Measurements from ENCODE around the gene ANKRD22. TPM values are rescaled to one million over a fixed set of nuclear protein-coding genes. Genes with fewer than 3 reads are reported as not detected.
A peak's percentile ranks its signal among the peaks of the same experiment; 100 is the strongest.

The ANKRD22 gene
- total RNA-seq: under 1 TPM in 1 of 4 donors, not detected in 3; 0.63 TPM

GRCh38 chr10:88851706-88852105 is at the start of gene ANKRD22:
ANKRD22 (minus strand) TSS chr10:88851844; CDS start chr10:88851607, 237 bp downstream.
- DNase-seq (ENCODE audit: low spot score) (no peak), ATAC-seq (ENCODE audit: low FRiP score) (peak; percentile 62)
- no peak for TF ChIP-seq CTCF (IDR thresholded peaks at IDR 0.05)

DNA sequence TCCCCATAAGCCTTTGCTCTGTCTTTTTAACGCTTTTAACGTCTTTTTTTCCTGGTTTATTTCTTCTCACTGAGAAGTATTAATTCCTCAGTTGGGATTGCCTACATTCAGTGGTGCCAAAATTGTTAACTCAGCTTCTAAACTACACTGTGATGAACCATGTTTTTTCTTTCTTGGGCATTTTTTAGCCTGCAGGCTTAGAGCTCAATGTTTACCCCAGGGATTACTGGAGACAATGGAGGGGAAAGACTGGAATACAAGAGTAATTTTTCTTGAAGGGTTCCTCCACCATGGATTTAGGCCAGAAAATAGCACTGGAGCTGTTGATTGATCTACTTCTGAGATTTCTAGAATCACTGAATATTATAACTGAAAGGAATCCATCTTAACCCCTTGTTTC is 48.2 kb upstream of the ANKRD22 start:
- TF ChIP-seq CTCF (IDR thresholded peaks at IDR 0.05): no peak
- DNase-seq (ENCODE audit: low spot score) (no peak), ATAC-seq (ENCODE audit: low FRiP score) (no peak)

DNA sequence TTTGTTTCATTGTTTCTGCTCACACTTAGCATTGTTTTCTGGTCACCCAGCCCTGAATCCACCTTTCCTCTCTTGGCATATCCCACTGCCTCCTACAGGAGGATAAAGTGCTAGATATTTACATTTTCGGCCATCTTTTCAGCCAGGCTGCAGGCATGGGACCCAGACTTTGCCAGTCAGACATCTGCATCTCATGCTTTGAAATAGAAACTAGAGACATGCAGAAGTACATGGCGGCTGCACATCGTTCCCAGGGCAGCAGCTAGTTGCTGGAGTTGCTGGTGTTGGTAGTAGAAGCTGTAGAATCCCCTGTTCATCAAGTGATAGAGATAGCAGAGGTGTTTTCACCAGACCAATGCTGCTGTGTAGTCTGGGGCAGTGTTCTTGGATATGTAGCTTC is 47.1 kb upstream of the ANKRD22 start:
- no peak for TF ChIP-seq CTCF (IDR thresholded peaks at IDR 0.05)
- DNase-seq (ENCODE audit: low spot score) (no peak), ATAC-seq (ENCODE audit: low FRiP score) (no peak)

GRCh38 chr10:88896994-88897853 is 45.6 kb upstream of the ANKRD22 start:
- no peak for TF ChIP-seq CTCF (IDR thresholded peaks at IDR 0.05)
- DNase-seq (ENCODE audit: low spot score): no peak
- ATAC-seq (ENCODE audit: low FRiP score): no peak

DNA sequence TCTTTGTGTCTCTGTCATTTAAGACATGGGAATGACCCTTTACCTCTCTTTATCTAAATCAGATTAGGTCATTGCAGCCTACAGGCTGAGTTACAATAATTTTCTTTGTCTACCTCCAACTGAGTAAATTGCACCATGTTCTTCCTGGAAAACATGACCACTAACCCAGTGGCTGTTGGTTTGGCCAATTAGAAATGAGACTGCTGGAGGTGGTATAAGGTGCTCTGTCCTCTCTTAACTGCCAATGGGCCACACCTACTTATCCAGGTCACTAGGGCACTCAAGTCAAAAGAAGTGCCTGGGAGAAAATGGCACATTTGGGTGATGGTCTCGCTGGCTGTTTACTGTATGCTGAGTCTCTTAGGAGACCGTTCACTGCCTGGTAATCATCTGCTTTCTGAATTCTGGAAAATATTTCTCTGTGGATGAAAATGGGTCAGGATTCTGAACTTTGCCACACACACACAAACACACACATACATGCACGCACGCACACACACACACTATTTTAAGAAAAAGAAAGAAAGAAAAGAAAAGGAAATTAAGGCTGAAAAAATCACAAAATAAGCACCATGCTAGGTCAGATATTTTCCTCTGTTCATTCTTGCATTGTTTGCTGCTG is 44.8 kb upstream of the ANKRD22 start:
- TF ChIP-seq CTCF (IDR thresholded peaks at IDR 0.05): no peak
- ATAC-seq (ENCODE audit: low FRiP score): no peak

DNA sequence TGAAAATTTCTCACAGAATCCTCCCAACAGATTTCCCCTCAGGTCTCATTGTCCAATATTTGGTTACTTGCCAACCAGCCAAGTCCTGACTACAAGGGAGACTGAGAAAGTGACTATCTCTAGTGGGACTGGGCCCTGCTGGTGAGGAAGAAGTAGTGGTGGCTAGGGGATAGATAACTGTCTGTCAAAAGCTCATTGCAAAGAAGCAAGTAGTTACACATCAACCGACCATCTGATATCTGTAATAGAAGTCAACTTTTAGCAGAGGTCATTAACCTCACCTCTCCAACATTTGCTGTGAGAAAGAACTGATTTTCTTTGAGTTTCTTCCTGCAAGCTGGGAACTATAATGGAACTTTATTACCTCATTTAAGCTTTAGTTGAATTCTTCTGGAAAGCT is 43.6 kb upstream of the ANKRD22 start:
- no peak for TF ChIP-seq CTCF (IDR thresholded peaks at IDR 0.05)
- DNase-seq (ENCODE audit: low spot score): no peak
- ATAC-seq (ENCODE audit: low FRiP score): no peak

More for the DNA sequence above, 44.8 kb upstream of the ANKRD22 start:
- no peak for DNase-seq (ENCODE audit: low spot score)
